Kidney (tissue), 14 donors: ENCODE results near the gene TBX21. TPM values are rescaled to one million over a fixed set of nuclear protein-coding genes. Genes with fewer than 3 reads are reported as not detected.
A peak's percentile ranks its signal among the peaks of the same experiment; 100 is the strongest.

Source experiments
- DNase-seq, 5 donors: peaks; one replicate each; pipeline ENCODE4 v3.0.0-alpha.2; 2013 to 2020
- FAIRE-seq: peaks from 2 replicates; lab custom pipeline; 2012; peaks lifted over from hg19 to GRCh38; lab: Jason Lieb, UNC
- H3K27ac ChIP-seq, 2 donors: one replicate each; pipeline ENCODE4 v1.7.0; 2013; ENCODE audit warnings: low read depth in 2 of 2, low read length in 2 of 2, inconsistent platforms in 1 of 2
- H3K27me3 ChIP-seq: one replicate; pipeline ENCODE4 v1.7.1; 2013; ENCODE audit warnings: low read length, inconsistent platforms; ENCODE audit not compliant: control insufficient read depth, insufficient read depth
- H3K36me3 ChIP-seq, 3 donors: one replicate each; pipeline versions ENCODE4 v1.7.0 to v1.7.1; 2013; ENCODE audit warnings: low read length in 3 of 3, control low read depth in 1 of 3, inconsistent platforms in 1 of 3; ENCODE audit not compliant: insufficient read depth in 3 of 3, control insufficient read depth in 2 of 3
- H3K4me1 ChIP-seq, 3 donors: one replicate each; pipeline versions ENCODE4 v1.7.0 to v1.7.1; 2013; ENCODE audit warnings: low read length in 3 of 3, inconsistent platforms in 1 of 3, low read depth in 1 of 3; ENCODE audit not compliant: control insufficient read depth in 2 of 3, insufficient read depth in 2 of 3
- H3K4me3 ChIP-seq, 3 donors: one replicate each; pipeline versions ENCODE4 v1.7.0 to v1.8.1; 2013; ENCODE audit warnings: low read length in 3 of 3, control low read depth in 1 of 3, inconsistent platforms in 1 of 3
- H3K9ac ChIP-seq, 3 donors: one replicate each; pipeline versions ENCODE4 v1.7.0 to v1.7.1; 2013; ENCODE audit warnings: low read length in 3 of 3, control low read depth in 1 of 3, inconsistent platforms in 1 of 3
- H3K9me3 ChIP-seq, 3 donors: one replicate each; pipeline versions ENCODE4 v1.7.0 to v1.7.1; 2013; ENCODE audit warnings: low read length in 3 of 3, control low read depth in 1 of 3, inconsistent platforms in 1 of 3; ENCODE audit not compliant: control insufficient read depth in 2 of 3, insufficient read depth in 1 of 3
- intact Hi-C: fragments of 100-400 bp; cut with DNase I; formaldehyde crosslinking; loops from one replicate; pipeline ENCODE4 v1.11.1; 2022
- polyA plus RNA-seq: library from polyadenylated mRNA; stranded (reverse); fragments of 350-450 nt; fragmentation: Illumina TruSeq; extraction: RNeasy Lipid Tissue Mini Kit (QIAGEN cat#74804); gene quantifications from one replicate; pipeline ENCODE4 v1.2.3, GENCODE V29; 2014; ENCODE audit warnings: low read depth, low replicate concordance; ENCODE audit not compliant: insufficient read depth
- total RNA-seq: library from RNA; stranded (reverse); fragmentation: NEBNext Ultra II Directional; extraction: Animal tissue kit (Norgen Biotek cat#: 25700); gene quantifications from one replicate; pipeline ENCODE4 v1.2.1, GENCODE V29; 2021
- TF ChIP-seq, protein P1 (sequence below): IDR thresholded peaks from 3 replicates; pipeline ENCODE4 v1.5.1; 2012; ENCODE audit warnings: mild to moderate bottlenecking, moderate library complexity, borderline replicate concordance; ENCODE audit not compliant: insufficient read depth; ENCODE audit errors: extremely low read depth
- donor health status: control.
- donor health status: control.
- donor health status: control.
- donor health status: control.
- donor health status: control.
- donor health status: DM: yes; HTN: yes; CAD: no.
- donor health status: Normal renal cell carcinoma (clear cell type).

The TBX21 gene
- total and polyA plus RNA-seq, 2 donors from 2014 or later = 0.24 to 1.9 TPM

DNA sequence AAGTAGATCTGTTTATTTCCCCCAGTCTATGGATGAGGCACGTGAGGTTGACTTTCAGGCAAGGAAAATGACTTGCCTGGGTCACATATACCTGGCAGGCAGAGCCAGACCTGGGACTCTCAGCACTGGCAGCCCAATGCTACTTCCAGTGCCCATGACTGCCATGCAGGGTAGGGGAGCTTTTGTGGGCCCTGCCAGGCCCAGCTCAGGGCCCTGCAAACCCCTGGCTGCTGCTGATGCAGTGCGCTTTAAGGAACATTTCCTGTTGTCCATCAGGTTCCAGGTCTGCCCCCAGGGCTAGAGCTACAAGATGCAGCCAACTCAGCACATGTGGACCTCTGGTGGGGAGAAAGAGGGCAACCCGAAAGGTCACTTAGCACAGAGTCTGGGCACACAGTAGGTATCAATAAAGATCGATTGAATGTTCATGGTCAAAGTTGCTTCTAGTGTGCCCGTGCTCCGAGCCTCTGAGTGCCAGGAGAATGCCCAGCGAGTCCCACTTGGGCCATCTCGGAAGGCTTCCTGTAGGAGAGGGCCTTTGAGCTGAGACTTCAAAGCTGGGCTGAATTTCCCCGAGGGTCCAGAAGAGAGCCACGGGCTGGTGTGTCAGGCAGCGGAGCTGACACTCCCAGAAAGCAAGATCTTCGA lies 513 bp upstream of the TBX21 start:
- Histone ChIP-seq H3K4me3 (no peak overlapping the region), H3K9ac (no peak overlapping the region), H3K36me3 (no peaks in the 10 kb centered on the region), H3K27ac (no peak overlapping the region), H3K27me3 (peaks cover 16% of the 10 kb centered on the region), H3K4me1 (peaks cover 0 to 4% (median 0%) of the 10 kb centered on the region in 3 donors), H3K9me3 (no peaks in the 10 kb centered on the region)
- TF ChIP-seq, protein P1, sequence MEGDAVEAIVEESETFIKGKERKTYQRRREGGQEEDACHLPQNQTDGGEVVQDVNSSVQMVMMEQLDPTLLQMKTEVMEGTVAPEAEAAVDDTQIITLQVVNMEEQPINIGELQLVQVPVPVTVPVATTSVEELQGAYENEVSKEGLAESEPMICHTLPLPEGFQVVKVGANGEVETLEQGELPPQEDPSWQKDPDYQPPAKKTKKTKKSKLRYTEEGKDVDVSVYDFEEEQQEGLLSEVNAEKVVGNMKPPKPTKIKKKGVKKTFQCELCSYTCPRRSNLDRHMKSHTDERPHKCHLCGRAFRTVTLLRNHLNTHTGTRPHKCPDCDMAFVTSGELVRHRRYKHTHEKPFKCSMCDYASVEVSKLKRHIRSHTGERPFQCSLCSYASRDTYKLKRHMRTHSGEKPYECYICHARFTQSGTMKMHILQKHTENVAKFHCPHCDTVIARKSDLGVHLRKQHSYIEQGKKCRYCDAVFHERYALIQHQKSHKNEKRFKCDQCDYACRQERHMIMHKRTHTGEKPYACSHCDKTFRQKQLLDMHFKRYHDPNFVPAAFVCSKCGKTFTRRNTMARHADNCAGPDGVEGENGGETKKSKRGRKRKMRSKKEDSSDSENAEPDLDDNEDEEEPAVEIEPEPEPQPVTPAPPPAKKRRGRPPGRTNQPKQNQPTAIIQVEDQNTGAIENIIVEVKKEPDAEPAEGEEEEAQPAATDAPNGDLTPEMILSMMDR = no peak
- intact Hi-C loops = no loop called here
- peak in 1 of 5 donors; percentile 25 for DNase-seq
- no peak for FAIRE-seq

DNA sequence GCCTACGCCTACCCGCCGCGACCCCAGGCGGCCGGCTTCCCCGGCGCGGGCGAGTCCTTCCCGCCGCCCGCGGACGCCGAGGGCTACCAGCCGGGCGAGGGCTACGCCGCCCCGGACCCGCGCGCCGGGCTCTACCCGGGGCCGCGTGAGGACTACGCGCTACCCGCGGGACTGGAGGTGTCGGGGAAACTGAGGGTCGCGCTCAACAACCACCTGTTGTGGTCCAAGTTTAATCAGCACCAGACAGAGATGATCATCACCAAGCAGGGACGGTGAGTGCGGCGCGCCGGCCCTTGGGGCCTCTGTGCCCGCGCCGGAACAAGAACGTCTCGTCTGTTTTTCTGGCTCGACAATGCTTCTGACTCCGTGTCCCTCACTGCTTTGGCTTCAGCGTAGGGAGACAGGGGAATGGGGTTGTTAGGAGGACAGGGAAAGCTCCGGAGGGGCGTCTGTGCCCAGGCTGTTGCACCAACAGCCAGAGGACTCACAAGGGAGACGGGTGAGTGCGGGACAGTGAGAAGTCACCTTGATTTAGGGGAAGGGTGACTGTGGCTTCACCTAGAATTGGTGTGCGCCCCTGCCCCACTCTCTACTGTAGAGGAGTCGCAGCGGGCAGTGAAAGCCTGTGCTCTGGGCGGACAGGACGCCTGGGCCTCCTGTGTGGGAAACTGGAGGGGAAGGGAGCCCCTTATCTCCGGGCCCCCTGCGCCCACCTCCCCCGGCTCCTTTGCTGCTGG lies 806 bp downstream of the TBX21 start:
- peaks cover 16% of the 10 kb centered on the region for H3K27me3 ChIP-seq
- TF ChIP-seq, protein P1 = no peak
- no peak overlapping the region for H3K9ac ChIP-seq
- peaks cover 0 to 4% (median 0%) of the 10 kb centered on the region in 3 donors for H3K4me1 ChIP-seq
- no peaks in the 10 kb centered on the region for H3K9me3 ChIP-seq
- DNase-seq = peak in 1 of 5 donors; percentile 43
- no peak for FAIRE-seq
- intact Hi-C loops = no loop called here
- no peak overlapping the region for H3K27ac ChIP-seq
- no peaks in the 10 kb centered on the region for H3K36me3 ChIP-seq
- H3K4me3 ChIP-seq = no peak overlapping the region

DNA sequence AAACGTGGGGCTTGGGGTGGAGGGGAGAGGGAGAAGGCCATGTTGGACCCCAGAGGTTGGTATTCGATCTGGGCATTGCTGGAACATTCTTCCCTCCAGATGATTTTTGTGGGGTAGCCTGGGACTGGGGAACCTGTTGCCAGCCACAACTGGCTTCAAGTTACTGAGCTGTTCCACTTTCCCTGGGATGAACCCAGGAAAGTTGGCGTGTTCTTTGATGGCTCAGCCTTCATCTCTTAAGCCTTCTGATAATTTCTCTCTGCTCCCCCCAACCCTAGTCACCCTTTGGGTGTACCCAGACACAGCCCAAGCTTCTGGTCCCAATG lies 2.1 kb downstream of the TBX21 start:
- FAIRE-seq (no peak), DNase-seq (no peak)
- H3K4me1 ChIP-seq = peaks cover 0 to 4% (median 0%) of the 10 kb centered on the region in 3 donors
- no peaks in the 10 kb centered on the region for H3K36me3 ChIP-seq
- no peak overlapping the region for H3K9ac ChIP-seq
- intact Hi-C loops = no loop called here
- no peak overlapping the region for H3K27ac ChIP-seq
- H3K9me3 ChIP-seq = no peaks in the 10 kb centered on the region
- no peak overlapping the region for H3K4me3 ChIP-seq
- TF ChIP-seq, protein P1 = no peak
- peaks cover 16% of the 10 kb centered on the region for H3K27me3 ChIP-seq
